Measurements from ENCODE around the gene FRMD4B. TPM values are rescaled to one million over a fixed set of nuclear protein-coding genes. Genes with fewer than 3 reads are reported as not detected.
"Not testable (repeated sequence)": the region's sequence is repeated elsewhere in the genome, so short reads cannot be mapped to it uniquely, and the experiment has no call there.

Gene FRMD4B
- total RNA-seq, 1 donor: 76.5 TPM

DNA sequence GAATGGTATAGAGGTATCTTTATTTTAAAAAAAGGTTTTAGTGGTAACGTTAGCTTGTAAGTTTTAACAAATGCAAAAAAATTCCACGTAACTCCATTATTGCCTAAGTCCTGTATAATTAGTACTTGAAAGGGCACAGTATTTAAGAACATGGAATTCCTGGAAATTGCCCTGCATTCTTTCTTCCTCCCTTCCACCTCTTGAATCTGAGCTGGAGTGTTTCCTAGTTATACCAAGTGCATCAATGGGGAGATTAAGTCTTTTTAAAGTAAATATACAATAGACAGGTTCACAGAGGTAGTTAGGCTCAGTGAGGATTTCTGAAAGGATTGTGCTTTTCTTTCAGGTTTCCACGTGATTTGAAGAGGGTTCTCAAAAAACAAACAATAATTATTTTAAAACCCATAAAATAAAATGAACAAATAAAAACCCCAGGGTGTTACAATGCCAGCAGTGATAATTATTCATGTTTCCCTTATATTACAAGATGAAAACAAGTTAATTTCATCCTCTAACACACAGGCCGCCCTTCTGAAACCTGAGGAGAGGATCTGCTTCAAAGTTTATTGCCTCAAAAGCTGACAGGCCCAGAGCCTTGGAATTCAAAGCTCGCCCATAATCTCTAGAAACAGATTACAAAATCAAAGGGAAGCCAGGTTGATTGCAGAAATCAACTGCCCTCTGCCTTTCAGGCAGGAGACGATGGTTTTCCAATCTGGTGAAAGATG, 134.6 kb downstream of the FRMD4B start:
- DNase-seq (ENCODE audit: low read depth in 2 of 3, low spot score in 2 of 3): no peak

DNA sequence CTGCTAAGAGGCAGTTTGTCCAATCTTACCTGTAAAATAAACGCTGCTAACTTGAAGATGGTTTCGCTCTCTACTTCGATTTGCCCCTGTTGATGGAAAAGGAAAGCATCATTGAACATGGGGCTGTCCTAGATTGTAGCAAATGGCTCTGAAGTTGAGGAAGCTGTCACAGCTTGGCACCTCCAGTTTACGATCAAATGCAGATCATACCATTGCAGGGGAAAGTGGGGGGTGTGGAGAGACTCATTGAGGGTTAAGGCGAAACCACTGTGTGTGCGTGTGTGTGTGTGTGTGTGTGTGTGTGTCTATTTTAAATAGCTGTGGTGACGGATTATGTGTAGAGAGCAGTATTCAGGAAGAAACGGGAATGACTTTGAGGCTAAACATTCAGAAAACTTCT, 135.9 kb downstream of the FRMD4B start:
- peak in 2 of 3 donors; percentile 10 to 40 for DNase-seq (ENCODE audit: low read depth in 2 of 3, low spot score in 2 of 3)

DNA sequence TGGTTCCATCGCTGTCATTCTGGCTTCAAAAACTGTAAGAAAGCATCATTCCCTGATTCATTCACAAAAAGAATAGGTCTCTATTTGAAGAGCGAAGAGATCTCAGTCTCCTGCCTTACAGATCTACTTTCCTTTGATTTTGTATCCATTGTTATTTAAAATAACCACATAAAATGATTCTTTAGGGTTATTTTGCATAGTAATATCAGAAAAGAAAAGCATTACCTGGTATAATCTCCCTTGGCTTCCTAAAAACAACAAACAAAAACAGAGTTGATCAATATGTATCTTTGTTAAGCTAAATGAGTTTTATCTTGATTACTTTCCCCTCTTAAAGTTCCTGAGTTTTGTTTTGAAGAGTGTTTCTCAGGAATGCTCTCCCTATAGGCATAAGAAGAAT, 136.9 kb downstream of the FRMD4B start:
- no peak for DNase-seq (ENCODE audit: low read depth in 2 of 3, low spot score in 2 of 3)

DNA sequence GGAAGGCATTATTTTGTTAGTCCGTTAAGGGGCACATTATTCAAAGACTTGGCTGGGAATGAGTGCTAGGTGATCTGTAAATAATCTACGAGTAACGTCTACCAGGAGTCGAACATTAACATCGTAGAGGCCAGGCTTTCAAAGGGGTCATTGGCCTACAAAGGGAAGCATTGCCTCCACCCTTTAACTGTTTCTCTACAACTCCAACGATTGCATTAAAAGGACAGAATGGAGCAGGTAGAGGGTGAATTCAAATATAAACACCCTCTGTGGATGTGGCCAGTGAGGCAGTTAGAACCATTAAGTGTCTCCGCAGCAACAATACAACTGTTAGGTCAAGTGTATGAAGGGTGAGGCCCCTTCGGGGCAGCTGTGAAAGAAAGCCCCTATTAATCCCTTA, 137.5 kb downstream of the FRMD4B start:
- DNase-seq (ENCODE audit: low read depth in 2 of 3, low spot score in 2 of 3): no peak

DNA sequence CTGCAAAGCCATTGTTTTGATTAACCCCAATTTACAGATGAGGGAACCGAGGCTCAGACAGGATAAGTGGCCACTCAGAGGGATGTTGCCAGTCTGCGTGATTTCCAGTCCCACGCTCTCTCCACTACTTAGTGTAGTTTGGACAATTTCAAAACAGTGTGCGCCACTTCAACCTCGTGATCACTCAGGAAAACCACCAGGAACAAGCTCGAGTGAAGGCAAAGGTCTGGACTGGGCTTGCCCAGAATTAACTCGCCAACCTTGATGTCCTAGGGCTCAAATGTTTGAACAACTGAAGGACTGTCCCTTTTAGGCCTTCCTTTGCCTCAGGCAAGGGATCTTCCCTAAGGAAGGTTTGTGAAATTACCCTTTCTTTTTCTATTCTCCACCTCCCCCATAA, 139.3 kb downstream of the FRMD4B start:
- no peak for DNase-seq (ENCODE audit: low read depth in 2 of 3, low spot score in 2 of 3)

DNA sequence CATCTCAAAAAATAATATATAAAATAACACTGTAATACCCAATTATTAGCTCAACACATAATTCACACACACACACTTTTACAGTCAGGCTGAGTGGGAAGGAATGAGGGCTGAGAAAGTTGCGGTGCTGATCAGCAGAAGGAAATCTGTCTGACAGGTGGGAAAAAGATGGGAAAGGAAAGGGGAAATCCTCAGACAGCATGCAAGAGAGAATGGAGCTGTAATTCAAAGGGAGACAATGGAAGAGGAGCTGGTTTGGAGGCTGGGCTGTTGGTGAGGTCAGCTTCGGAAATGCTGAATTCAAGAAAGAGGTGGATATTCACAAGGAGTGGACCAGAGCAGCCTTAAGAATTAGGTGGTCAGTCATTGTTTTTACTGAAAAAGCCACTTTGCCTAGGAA, 141.8 kb downstream of the FRMD4B start:
- DNase-seq (ENCODE audit: low read depth in 2 of 3, low spot score in 2 of 3): no peak

DNA sequence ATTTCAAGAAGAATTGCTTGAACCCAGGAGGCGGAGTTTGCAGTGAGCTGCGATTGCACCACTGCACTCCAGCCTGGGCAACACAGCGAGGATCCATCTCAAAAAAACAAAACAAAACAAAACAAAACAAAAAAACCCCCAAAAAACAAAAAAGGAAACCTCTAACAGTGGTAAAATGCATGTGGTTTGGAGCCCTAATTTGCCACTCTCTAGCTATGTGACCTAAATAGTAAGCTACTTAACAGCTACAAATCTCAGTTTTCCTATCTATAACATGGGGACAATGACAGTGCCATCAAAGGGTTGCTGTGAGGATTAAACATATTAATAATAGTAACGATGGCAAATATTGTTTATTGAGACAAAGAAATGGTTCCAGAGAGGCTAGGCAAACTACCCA, 144.1 kb downstream of the FRMD4B start:
- no peak for DNase-seq (ENCODE audit: low read depth in 2 of 3, low spot score in 2 of 3)

DNA sequence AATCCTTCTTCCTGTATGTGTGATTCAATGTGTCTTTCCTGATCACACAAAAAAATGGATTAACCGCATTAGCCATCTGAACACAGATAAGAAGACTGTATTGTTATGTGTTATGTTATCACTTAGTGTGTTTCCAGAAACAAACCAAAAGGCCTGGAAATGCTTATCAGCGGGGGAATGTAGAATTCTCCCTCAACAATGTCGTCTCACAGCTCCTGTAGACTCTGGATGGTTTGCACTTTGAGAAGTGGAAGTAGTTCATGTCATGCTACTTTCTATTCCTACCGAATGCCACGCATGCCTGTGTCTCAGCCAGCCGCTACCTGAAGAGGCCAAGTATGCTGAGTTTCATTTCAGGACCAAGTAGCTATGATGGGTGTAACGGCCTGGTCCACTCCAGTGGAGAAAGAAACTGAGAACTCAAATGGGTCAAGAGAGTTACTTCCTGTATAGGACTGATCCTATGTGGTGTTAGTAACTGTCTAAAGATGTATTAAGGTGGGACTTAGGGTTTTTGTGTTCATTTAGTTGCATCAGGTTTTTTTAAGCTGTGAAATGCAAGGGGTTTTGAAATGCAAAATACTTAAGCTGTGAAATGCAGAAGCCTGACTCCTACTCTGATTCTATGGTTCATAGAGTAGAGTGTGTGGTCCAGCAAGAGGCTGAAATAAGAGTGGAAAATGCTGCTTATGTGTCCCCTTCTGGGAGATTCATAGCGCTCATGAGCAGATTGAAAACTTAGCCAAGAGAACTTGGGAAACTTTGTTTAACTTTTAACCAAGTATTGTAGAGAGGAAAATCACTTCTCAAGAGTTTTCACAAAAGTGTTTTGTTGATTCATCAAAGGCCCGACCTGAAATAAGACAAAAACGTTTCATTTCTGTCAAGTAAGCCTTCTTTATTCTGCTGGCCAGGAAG, 145.0 kb downstream of the FRMD4B start:
- DNase-seq (ENCODE audit: low read depth in 2 of 3, low spot score in 2 of 3): no peak

DNA sequence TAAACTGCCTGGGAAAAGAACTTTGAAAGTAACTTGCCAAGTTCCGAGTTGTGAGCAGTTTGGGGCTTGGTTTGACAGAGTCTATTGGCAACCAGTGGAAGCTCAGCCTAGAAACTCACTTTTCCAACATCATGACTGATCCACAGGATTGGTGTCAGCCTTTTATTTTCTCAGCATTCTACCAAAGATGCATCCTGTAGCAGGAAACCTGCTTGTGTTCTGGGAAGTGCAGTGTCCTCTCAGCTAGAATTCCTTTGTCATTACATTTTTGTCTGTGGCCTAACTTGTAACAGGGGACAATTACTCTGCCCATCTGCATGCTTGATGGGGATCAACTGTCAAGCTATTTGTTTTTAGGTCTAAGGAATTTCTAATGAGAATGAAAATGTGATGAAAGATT, 146.8 kb downstream of the FRMD4B start:
- no peak for DNase-seq (ENCODE audit: low read depth in 2 of 3, low spot score in 2 of 3)

DNA sequence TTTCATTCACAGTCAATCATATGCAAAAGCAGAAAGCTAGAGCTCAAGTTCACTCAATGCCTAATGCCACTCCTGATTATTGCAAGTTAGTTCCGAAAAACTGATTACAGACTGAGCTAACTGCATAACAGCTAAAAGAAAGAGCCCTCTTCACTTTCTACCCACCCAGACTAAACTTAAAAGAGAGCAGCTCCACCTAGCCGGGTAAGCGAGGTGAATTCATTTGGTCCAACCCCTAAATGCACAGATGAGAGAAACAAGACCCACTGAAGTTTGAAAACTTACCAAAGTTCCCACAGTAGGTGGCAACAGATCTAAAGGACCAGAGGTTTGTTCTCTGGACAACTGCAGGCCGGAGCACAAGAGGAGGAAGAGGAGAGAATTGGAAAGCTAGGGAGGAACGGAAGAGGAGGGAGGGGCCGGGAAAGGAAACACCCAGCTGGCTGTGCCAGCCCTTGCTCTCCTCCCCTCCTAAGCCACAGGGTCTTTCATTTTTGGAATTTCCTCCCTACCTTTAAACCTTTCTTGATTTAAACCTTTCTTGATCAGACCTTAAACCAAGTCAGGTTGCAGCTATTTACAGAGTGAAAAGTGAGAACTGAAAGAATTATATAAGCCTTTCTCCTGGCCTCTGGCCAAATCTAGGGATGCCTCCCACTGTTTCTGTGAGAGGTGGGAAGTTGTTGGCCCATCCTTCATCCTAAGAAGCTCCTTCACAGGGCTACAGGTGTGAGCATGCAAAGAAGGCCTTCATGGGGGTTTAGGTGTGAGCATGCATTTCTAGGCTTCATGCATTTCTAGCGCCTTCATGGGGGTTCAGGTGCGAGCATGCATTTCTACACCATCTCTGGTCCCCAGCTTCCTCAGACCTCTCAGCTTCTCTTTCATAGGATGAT, 148.8 kb downstream of the FRMD4B start:
- DNase-seq (ENCODE audit: low read depth in 2 of 3, low spot score in 2 of 3): peak in 1 of 3 donors; percentile 7

DNA sequence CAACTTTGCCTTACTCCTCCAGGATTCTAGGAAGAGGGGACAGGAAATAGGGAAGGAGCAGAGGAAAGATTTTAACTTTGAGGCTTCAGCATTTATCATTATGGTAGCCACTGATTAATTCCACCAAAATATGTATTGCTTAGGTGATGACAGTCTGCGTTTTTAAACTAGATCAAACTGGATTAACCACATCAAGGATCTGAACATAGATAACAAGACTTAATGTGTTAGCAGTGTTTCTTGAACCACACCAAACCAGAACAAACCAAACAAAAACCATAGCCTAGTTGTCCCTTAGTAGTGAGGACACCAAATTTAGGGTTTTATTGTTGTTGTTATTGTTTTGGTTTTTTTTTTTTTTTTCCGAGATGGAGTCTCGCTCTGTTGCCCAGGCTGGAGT, 150.0 kb downstream of the FRMD4B start:
- no peak for DNase-seq (ENCODE audit: low read depth in 2 of 3, low spot score in 2 of 3)

DNA sequence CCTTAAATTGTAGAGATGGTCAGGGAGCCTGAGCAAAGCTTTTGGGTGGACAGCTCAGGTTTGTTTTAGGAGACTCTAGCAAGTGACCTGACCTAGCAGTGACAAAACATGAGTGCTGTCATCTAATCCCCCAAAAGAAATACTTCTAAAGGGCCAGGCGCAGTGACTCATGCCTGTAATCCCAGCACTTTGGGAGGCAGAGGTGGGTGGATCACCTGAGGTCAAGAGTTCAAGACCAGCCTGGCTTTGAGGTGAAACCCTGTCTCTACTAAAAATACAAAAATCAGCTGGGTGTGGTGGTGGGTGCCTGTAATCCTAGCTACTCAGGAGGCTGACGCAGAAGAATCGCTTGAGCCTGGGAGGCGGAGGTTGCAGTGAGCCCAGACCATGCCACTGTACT, 150.7 kb downstream of the FRMD4B start:
- DNase-seq (ENCODE audit: low read depth in 2 of 3, low spot score in 2 of 3): not testable (repeated sequence)

DNA sequence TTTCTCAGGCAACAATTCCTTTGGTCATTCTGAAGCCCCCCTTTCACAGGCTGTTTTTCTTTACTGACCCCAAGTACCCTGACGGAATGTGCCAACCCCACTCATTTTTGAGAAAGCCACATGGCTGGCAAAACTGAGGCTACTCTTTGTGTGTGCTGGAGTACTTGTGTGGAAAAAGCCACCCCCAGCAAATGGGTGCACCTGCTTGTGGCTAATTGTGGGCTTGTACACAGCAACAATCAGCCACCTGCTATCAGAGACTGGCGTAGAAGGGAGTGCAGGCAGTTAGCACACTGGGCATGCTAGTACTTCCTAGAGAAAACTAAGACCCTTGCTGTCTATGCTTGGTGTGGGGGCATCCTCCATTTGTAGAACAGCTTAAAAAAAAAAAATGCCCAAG, 153.4 kb downstream of the FRMD4B start:
- no peak for DNase-seq (ENCODE audit: low read depth in 2 of 3, low spot score in 2 of 3)

DNA sequence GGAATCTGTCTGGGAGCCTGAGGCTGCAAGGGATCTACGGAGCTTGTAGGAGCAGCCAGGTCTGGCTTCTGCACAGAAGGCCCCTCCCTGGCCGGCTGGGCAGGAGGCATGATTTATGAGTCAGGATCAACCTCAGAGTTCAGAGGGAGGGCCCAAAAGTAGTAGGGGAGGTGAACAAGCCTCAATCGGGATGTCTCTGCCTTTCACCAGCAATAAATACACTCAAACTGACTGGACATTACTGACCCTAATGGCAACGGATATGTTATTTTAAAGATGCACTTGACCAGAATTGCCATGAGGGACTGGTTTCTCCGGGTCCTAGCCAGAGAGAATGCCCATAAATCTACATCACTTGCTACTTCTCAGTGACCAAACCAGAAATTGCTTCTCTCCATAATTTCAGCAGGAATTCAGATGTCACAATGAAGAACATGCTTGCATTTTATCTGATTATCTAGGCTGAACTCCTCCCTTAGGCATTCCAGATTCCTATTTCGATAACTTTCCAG, 153.9 kb downstream of the FRMD4B start:
- no peak for DNase-seq (ENCODE audit: low read depth in 2 of 3, low spot score in 2 of 3)

DNA sequence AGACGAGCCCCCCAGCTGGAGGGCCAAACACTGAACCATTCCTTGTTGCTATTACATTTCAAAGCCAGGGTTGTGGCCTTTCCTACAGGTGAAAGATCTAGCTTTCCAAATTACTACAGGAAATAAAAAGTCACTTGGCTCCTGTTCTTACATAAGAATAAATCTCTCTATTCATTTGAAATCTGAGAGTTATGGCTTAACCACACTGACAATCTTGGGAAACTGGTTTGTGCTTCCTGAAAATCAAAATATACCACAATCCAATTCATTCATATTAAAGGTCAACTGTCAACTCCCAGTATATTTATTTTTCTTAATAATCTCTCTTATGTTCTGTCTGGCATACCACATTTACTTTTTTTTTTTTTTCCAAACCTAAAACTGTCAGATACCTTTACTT, 159.8 kb downstream of the FRMD4B start:
- DNase-seq (ENCODE audit: low read depth in 2 of 3, low spot score in 2 of 3): no peak

DNA sequence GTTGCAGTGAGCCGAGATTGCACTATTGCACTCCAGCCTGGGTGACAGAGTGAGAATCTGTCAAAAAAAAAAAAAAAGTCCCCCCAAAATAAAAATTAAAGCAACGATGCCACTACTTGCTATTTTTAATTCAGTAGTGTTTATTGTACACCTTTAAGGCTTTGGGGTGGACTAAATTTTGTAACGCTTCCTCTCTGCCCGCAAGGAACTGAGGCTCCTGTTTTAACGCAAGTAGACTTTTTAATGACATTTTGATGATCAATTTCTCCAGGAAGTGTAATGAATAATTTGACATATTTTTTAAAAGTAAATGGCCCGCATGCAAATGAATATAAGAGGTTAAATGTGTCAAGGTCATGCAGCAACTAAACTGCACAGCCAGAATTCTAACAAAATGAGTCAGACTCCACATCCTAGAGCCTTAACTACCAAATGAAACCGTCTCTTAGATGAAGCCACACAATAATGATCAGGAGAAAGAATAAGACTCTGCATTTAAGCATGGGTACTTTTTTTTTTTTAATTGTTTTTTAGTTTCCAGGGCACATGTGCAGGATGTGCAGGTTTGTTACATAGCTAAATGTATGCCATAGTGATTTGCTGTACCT, 166.7 kb downstream of the FRMD4B start:
- DNase-seq (ENCODE audit: low read depth in 2 of 3, low spot score in 2 of 3): no peak

DNA sequence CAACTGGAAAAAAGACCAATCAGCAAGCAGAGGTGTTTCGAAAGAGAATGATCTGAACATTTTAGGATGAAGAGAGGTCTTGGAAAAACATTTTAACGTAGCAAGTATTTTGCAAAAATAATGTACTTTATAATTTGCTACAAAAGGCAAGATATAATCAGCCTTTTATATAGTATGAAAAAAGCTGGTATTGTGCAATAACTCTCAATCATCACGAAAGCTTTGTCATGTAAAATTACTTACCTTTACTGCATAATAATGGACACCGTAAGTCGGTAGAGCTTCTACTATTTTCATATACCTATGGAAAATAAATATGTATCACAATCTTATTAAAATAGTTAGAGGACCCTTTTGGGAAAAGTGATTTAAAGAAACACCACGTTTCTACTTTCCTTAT, 167.8 kb downstream of the FRMD4B start:
- DNase-seq (ENCODE audit: low read depth in 2 of 3, low spot score in 2 of 3): no peak

DNA sequence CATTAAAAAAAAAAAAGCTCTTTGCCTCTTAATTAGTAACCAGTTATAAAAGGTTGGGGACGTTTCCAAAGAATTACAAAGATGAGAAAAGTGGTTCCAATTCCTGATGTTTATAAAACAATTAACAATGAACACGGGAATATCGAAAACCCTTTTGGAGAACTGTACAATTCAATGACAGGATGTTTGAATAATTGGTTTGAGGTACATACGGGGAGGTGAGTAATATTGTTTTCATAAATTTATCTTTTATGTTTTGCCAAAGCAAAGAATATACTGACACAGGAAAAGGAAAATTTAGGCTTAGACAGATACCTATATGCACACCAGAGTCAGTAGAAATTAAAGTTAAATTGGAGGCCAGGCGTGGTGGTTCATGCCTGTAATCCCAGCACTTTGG, 168.9 kb downstream of the FRMD4B start:
- no peak for DNase-seq (ENCODE audit: low read depth in 2 of 3, low spot score in 2 of 3)

DNA sequence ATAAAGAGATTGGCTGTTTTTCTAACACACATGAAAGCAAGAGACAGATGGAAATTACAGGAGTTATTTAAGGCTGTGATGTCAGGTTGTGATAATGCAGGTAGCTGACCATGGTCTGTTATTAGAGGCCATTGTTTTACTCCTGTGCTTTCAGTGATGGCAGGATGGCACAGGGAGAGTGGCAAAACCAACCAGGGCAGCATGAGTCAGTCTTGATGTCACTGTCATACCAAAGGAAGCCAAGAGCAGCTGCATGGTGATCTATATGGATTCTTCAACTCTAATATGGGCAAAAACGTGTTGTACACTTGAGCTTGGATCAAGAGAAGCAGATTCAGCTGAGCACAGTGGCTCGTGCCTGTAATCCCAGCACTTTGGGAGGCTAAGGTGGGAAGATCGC, 171.6 kb downstream of the FRMD4B start:
- DNase-seq (ENCODE audit: low read depth in 2 of 3, low spot score in 2 of 3): no peak

DNA sequence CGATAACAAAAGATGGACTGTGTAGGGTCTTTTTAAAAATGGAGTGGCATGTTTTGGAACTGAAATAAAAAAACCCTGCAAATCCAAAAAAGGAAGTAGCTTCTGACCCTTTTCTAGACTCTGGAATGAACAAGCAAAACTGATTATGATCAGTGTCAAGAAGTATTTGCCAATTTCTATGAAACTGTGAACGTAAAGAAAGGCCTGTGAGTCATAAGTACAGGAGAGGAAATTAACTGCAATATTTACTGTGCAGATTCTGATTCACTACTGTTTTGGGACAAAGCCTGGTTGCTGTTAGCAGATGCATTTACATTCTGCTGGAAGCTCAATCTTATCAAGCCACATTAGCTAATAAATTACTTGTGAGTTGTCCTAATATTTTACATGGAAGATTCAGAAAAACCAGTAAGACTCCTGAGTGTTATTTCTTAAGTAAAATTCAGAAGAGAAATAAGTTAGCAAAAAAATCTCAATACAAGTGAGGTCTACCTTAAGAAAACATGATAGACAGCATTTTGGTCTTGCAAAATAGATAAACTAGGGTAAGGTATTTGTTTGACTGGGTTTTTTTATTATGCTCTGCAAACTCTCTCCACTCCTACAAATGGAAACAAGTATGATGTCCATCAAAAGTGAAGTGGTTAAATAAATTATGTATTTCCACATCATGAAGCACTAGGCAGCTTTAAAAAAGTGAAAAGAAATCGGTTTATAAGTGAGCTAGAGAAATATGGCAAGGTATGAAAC, 173.3 kb downstream of the FRMD4B start:
- DNase-seq (ENCODE audit: low read depth in 2 of 3, low spot score in 2 of 3): peak in 2 of 3 donors; percentile 56 to 82
